ENCODE measurements around the gene PGAM5.

- TF ChIP-seq CTCF (IDR thresholded peaks at IDR 0.05) = no peak
- no peak for TF ChIP-seq EP300 (IDR thresholded peaks at IDR 0.05)
These were observed 43.7 kb downstream of the PGAM5 start for GRCh38 chr12:132754160-132754932.
